ENCODE measurements around the gene SAPCD2. TPM values are rescaled to one million over a fixed set of nuclear protein-coding genes. Genes with fewer than 3 reads are reported as not detected.
"Not testable (repeated sequence)": the region's sequence is repeated elsewhere in the genome, so short reads cannot be mapped to it uniquely, and the experiment has no call there.

Gene SAPCD2
- total and polyA plus RNA-seq, 2 of the 8 experiments (the other 6 are each of a cell fraction or from before 2014, with no cell fraction given), result 12.7 to 32.1 TPM

DNA sequence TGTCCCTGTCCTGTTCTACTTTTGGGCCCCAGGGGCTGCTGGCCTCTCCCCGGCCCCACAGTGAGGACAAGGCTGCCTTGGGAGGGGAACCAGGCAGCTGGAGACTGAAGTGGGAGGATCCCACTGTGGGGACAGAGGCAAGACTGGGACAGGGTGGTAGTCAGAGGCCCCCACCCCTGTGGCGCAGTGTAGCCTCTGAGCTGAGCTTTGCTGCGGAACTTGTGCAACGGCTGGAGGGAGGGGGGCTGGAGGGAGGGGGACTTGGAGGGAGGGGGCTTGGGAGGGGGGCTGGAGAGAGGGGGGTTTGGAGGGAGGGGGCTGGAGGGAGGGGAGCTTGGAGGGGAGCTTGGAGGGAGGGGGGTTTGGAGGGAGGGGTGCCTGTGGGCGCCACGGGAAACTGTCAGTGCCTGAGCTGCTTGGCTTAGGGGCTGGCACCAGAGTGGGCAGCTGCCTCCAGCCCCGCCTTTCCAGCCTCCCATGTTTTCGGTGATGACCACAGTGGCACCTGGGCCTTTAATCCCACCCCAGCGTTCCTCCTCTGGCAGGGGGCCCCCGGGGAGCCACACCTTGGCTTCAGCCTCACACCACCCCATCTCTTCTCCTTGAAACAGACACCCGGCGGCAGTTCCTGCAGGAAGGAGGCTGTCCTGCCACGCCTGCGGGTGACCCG, 36.2 kb downstream of the SAPCD2 start (continued):
- TF ChIP-seq EZH2 (IDR thresholded peaks at IDR 0.05; ENCODE audit: low read depth, low read length, severe bottlenecking), result no peak
- TF ChIP-seq, protein P1, sequence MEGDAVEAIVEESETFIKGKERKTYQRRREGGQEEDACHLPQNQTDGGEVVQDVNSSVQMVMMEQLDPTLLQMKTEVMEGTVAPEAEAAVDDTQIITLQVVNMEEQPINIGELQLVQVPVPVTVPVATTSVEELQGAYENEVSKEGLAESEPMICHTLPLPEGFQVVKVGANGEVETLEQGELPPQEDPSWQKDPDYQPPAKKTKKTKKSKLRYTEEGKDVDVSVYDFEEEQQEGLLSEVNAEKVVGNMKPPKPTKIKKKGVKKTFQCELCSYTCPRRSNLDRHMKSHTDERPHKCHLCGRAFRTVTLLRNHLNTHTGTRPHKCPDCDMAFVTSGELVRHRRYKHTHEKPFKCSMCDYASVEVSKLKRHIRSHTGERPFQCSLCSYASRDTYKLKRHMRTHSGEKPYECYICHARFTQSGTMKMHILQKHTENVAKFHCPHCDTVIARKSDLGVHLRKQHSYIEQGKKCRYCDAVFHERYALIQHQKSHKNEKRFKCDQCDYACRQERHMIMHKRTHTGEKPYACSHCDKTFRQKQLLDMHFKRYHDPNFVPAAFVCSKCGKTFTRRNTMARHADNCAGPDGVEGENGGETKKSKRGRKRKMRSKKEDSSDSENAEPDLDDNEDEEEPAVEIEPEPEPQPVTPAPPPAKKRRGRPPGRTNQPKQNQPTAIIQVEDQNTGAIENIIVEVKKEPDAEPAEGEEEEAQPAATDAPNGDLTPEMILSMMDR (IDR thresholded peaks at IDR 0.05; ENCODE audit: control extremely low read depth in 1 of 3, insufficient read depth in 1 of 3, low read depth in 1 of 3, low read length in 3 of 3), result no peak

DNA sequence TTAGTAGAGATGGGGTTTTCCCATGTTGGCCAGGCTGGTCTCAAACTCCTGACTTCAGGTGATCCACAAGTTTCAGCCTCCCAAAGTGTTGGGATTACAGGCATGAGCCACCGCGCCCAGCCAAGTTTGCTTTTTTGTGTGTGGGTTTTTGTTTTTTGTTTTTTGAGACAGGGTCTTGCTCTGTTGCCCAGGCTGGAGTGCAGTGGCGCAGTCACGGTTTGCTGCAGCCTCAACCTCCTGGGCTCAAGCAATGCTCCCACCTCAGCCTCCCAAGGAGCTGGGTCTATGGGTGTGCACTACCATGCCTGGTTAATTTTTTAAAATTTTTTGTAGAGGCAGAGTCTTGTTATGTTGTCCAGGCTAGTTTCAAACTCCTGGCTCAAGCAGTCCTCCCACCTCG, 36.9 kb downstream of the SAPCD2 start:
- H3K9me3 ChIP-seq (ENCODE audit: insufficient read depth in 2 of 2, low read depth in 1 of 2, low read length in 1 of 2); H3K79me1 ChIP-seq (ENCODE audit: low read depth, low read length); H2BK15ac ChIP-seq (ENCODE audit: low read length); H4K8ac ChIP-seq (ENCODE audit: extremely low read depth, insufficient read depth, low read length); H3K79me2 ChIP-seq (ENCODE audit: control insufficient read depth in 1 of 2, insufficient read depth in 2 of 2, low read length in 2 of 2); H3K4me1 ChIP-seq (replicated peaks in 1 of 4; ENCODE audit: control insufficient read depth in 3 of 4, insufficient read depth in 4 of 4, low read length in 3 of 4); H3K4me2 ChIP-seq (ENCODE audit: insufficient read depth in 1 of 2, low read depth in 2 of 2, low read length in 2 of 2); H3K4me3 ChIP-seq (ENCODE audit: extremely low read depth in 1 of 4, insufficient read depth in 2 of 4, low read depth in 3 of 4, low read length in 4 of 4); FAIRE-seq; POLR2A ChIA-PET (ENCODE audit: partially characterized antibody); H2AFZ ChIP-seq (ENCODE audit: low read length); H4K91ac ChIP-seq (replicated peaks; ENCODE audit: insufficient read length, low read length); H3K56ac ChIP-seq (replicated peaks; ENCODE audit: insufficient read length, low read depth, low read length); H2BK5ac ChIP-seq (ENCODE audit: low read depth, low read length); H3K36me3 ChIP-seq (ENCODE audit: control insufficient read depth in 2 of 4, insufficient read depth in 4 of 4, low read length in 3 of 4); H3K9ac ChIP-seq (replicated peaks in 1 of 4; ENCODE audit: extremely low read depth in 1 of 4, low read depth in 3 of 4, low read length in 3 of 4); H3K4ac ChIP-seq (replicated peaks; ENCODE audit: insufficient read length, low read depth, low read length); H3K23ac ChIP-seq (ENCODE audit: insufficient read length); DNase-seq (ENCODE audit: low read depth in 1 of 2, low spot score in 2 of 2); H3K18ac ChIP-seq (ENCODE audit: extremely low read depth, low read length); H4K5ac ChIP-seq (ENCODE audit: insufficient read length, low read depth, low read length); H2BK12ac ChIP-seq (ENCODE audit: low read depth, low read length); H3K27me3 ChIP-seq (replicated peaks in 1 of 4; ENCODE audit: control insufficient read depth in 3 of 4, extremely low read depth in 1 of 4, insufficient read depth in 3 of 4, low read length in 3 of 4); H2BK120ac ChIP-seq (replicated peaks; ENCODE audit: low read depth, low read length); H2BK20ac ChIP-seq (ENCODE audit: low read length); H3K23me2 ChIP-seq (ENCODE audit: low read depth, low read length); H3K14ac ChIP-seq (ENCODE audit: insufficient read length); H4K20me1 ChIP-seq (replicated peaks in 1 of 2; ENCODE audit: control insufficient read depth in 1 of 2, insufficient read depth in 2 of 2, low read length in 2 of 2); H3K27ac ChIP-seq (ENCODE audit: low read depth, low read length); H2AK5ac ChIP-seq (ENCODE audit: low read depth, low read length): not testable (repeated sequence)
- 95% methylated on average over 5 of the region's 5 CpGs; no CpG with 5 or more reads in 1 of the 2 experiments for WGBS, 2 experiments (ENCODE audit: extremely low coverage in 1 of 2, insufficient coverage in 1 of 2, insufficient read length in 1 of 2, insufficient replicate concordance in 2 of 2, low coverage in 1 of 2, low lambda C conversion rate in 2 of 2, missing lambda C conversion rate in 1 of 2)
- CTCF ChIA-PET (ENCODE audit: partially characterized antibody), result interaction anchor here (0.7 to 4.2 kb wide), 7 partner anchors 8 to 262 kb away, joined by 3 to 65 read pairs (median 21); partner anchors contain the start of genes LCN12, PTGDS and SAPCD2
